Measurements from ENCODE around the gene GSE1. TPM values are rescaled to one million over a fixed set of nuclear protein-coding genes. Genes with fewer than 3 reads are reported as not detected.

Gene GSE1
- total and polyA plus RNA-seq, 2 donors from 2014 or later = 9.5 to 92.8 TPM

- no peak for DNase-seq
- peaks cover 0 to 23% (median 0%) of the 10 kb centered on the region in 3 donors for H3K4me1 ChIP-seq (ENCODE audit: control insufficient read depth in 2 of 3, insufficient read depth in 2 of 3, low read depth in 1 of 3, low read length in 3 of 3)
- TF ChIP-seq CTCF (IDR thresholded peaks at IDR 0.05; ENCODE audit: borderline replicate concordance, extremely low read depth, insufficient read depth) = no peak
- no peak overlapping the region for H3K27ac ChIP-seq (ENCODE audit: low read depth in 2 of 2, low read length in 2 of 2)
- H3K36me3 ChIP-seq (ENCODE audit: control insufficient read depth in 2 of 3, insufficient read depth in 3 of 3, low read length in 3 of 3) = no peaks in the 10 kb centered on the region
- no peaks in the 10 kb centered on the region for H3K27me3 ChIP-seq (ENCODE audit: control insufficient read depth, insufficient read depth, low read length)
- no peak for FAIRE-seq
- intact Hi-C loops (cut with DNase I) = no loop called here
- no peak overlapping the region for H3K9ac ChIP-seq (ENCODE audit: low read length in 3 of 3)
- H3K4me3 ChIP-seq (ENCODE audit: low read length in 3 of 3) = no peak overlapping the region
- H3K9me3 ChIP-seq (ENCODE audit: control insufficient read depth in 2 of 3, insufficient read depth in 1 of 3, low read length in 3 of 3) = no peaks in the 10 kb centered on the region
Observed at GRCh38 chr16:85642762-85643358, 29.7 kb downstream of the GSE1 start.

- FAIRE-seq (no peak), DNase-seq (no peak)
- no peak overlapping the region for H3K27ac ChIP-seq (ENCODE audit: low read depth in 2 of 2, low read length in 2 of 2)
- H3K4me3 ChIP-seq (ENCODE audit: low read length in 3 of 3) = no peak overlapping the region
- H3K9ac ChIP-seq (ENCODE audit: low read length in 3 of 3) = no peak overlapping the region
- no peak for TF ChIP-seq CTCF (IDR thresholded peaks at IDR 0.05; ENCODE audit: borderline replicate concordance, extremely low read depth, insufficient read depth)
- no peaks in the 10 kb centered on the region for H3K36me3 ChIP-seq (ENCODE audit: control insufficient read depth in 2 of 3, insufficient read depth in 3 of 3, low read length in 3 of 3)
- H3K4me1 ChIP-seq (ENCODE audit: control insufficient read depth in 2 of 3, insufficient read depth in 2 of 3, low read depth in 1 of 3, low read length in 3 of 3) = peaks cover 0 to 18% (median 0%) of the 10 kb centered on the region in 3 donors
- no peaks in the 10 kb centered on the region for H3K9me3 ChIP-seq (ENCODE audit: control insufficient read depth in 2 of 3, insufficient read depth in 1 of 3, low read length in 3 of 3)
- intact Hi-C loops (cut with DNase I) = no loop called here
- no peaks in the 10 kb centered on the region for H3K27me3 ChIP-seq (ENCODE audit: control insufficient read depth, insufficient read depth, low read length)
Observed at GRCh38 chr16:85643631-85644030, 30.5 kb downstream of the GSE1 start.

- FAIRE-seq (no peak), DNase-seq (no peak)
- TF ChIP-seq CTCF (IDR thresholded peaks at IDR 0.05; ENCODE audit: borderline replicate concordance, extremely low read depth, insufficient read depth) = no peak
- Histone ChIP-seq H3K27ac (ENCODE audit: low read depth in 2 of 2, low read length in 2 of 2) (no peak overlapping the region), H3K9me3 (ENCODE audit: control insufficient read depth in 2 of 3, insufficient read depth in 1 of 3, low read length in 3 of 3) (no peaks in the 10 kb centered on the region), H3K36me3 (ENCODE audit: control insufficient read depth in 2 of 3, insufficient read depth in 3 of 3, low read length in 3 of 3) (peaks cover 0 to 5% (median 0%) of the 10 kb centered on the region in 3 donors), H3K4me1 (ENCODE audit: control insufficient read depth in 2 of 3, insufficient read depth in 2 of 3, low read depth in 1 of 3, low read length in 3 of 3) (peaks cover 0 to 15% (median 0%) of the 10 kb centered on the region in 3 donors), H3K4me3 (ENCODE audit: low read length in 3 of 3) (no peak overlapping the region), H3K27me3 (ENCODE audit: control insufficient read depth, insufficient read depth, low read length) (no peaks in the 10 kb centered on the region), H3K9ac (ENCODE audit: low read length in 3 of 3) (no peak overlapping the region)
- intact Hi-C loops (cut with DNase I) = no loop called here
Observed at GRCh38 chr16:85644093-85644712, 31.1 kb downstream of the GSE1 start.

Measured in kidney (tissue), 14 donors.